Measurements from ENCODE around the gene RNF225.
"Not testable (repeated sequence)": the region's sequence is repeated elsewhere in the genome, so short reads cannot be mapped to it uniquely, and the experiment has no call there.

RNF225 gene

GRCh38 chr19:58434217-58434616 lies 38.8 kb downstream of the RNF225 start:
- Histone ChIP-seq H3K27me3 (replicated peaks; ENCODE audit: control insufficient read depth, insufficient read depth, low read length) (no peaks in the 10 kb centered on the region), H3K4me3 (replicated peaks; ENCODE audit: low read depth, low read length) (no peak overlapping the region), H3K36me3 (ENCODE audit: control insufficient read depth, insufficient read depth, low read length) (peaks cover 16% of the 10 kb centered on the region)
- no peak for TF ChIP-seq CTCF (IDR thresholded peaks at IDR 0.05; ENCODE audit: insufficient read depth, low read length, poor library complexity, severe bottlenecking)
- no peak for DNase-seq (ENCODE audit: extremely low read depth, insufficient read length)

- no peak for TF ChIP-seq CTCF (IDR thresholded peaks at IDR 0.05; ENCODE audit: insufficient read depth, low read length, poor library complexity, severe bottlenecking)
- Histone ChIP-seq H3K27me3 (replicated peaks; ENCODE audit: control insufficient read depth, insufficient read depth, low read length) (no peaks in the 10 kb centered on the region), H3K4me3 (replicated peaks; ENCODE audit: low read depth, low read length) (peak within 1 kb of the TSS; percentile 89), H3K36me3 (ENCODE audit: control insufficient read depth, insufficient read depth, low read length) (peaks cover 6% of the 10 kb centered on the region)
- DNase-seq (ENCODE audit: extremely low read depth, insufficient read length) = peak; percentile 94
These were observed 44.4 kb downstream of the RNF225 start, which contains the start of gene ZNF132 for GRCh38 chr19:58439576-58440554. Gene ZNF132, minus strand, starts transcription at chr19:58440153. Its CDS starts 332 bp downstream, at chr19:58439821.

GRCh38 chr19:58440556-58440955 lies 45.1 kb downstream of the RNF225 start:
- DNase-seq (ENCODE audit: extremely low read depth, insufficient read length) = no peak
- Histone ChIP-seq H3K27me3 (replicated peaks; ENCODE audit: control insufficient read depth, insufficient read depth, low read length) (no peaks in the 10 kb centered on the region), H3K4me3 (replicated peaks; ENCODE audit: low read depth, low read length) (peak overlapping the region; percentile 89), H3K36me3 (ENCODE audit: control insufficient read depth, insufficient read depth, low read length) (peaks cover 4% of the 10 kb centered on the region)
- TF ChIP-seq CTCF (IDR thresholded peaks at IDR 0.05; ENCODE audit: insufficient read depth, low read length, poor library complexity, severe bottlenecking) = no peak

- not testable (repeated sequence) for H3K4me3 ChIP-seq (replicated peaks; ENCODE audit: low read depth, low read length); DNase-seq (ENCODE audit: extremely low read depth, insufficient read length); H3K27me3 ChIP-seq (replicated peaks; ENCODE audit: control insufficient read depth, insufficient read depth, low read length); H3K36me3 ChIP-seq (ENCODE audit: control insufficient read depth, insufficient read depth, low read length)
These were observed 47.5 kb downstream of the RNF225 start for GRCh38 chr19:58442986-58443385.

Measured in GM06990 (cell line).